HG02678 (cell line): Measurements from ENCODE around the gene VSTM2A.

Source experiments
- ATAC-seq: cut with Tn5 transposase; IDR thresholded peaks from one replicate; pipeline ENCODE4 v1.9.1; 2021; ENCODE audit warnings: mild to moderate bottlenecking, moderate library complexity; ENCODE audit not compliant: unreplicated experiment

VSTM2A gene

GRCh38 chr7:54596747-54597146 lies 54.6 kb downstream of the VSTM2A start:
- peak; percentile 76 for ATAC-seq

DNA sequence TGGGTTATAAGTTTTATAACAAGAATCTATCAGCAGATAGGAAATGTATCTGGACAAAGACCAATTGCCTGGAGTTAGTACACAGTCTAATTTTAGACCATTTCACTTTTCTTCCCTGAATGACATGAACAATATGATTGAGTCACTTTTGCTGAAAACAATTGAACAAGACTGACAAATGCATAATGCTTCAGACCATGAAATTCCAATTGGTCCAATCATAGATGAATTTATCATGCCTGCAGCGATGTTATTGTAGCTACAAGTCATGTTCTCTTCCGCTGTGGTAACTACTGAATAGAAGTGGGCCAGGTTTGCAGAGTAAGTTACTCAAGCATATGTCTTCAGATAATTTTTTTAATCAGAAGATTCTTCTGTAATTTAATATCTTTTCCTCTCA lies 73.4 kb downstream of the VSTM2A start:
- no peak for ATAC-seq
